GM12872 (cell line): Measurements from ENCODE around the gene GPR153.

ENCODE experiments used
- TF ChIP-seq, protein P1 (sequence below): IDR thresholded peaks from 3 replicates; pipeline ENCODE4 v1.5.1; 2011; ENCODE audit warnings: low read depth, mild to moderate bottlenecking, low read length, moderate library complexity; ENCODE audit not compliant: insufficient read depth

Gene GPR153

DNA sequence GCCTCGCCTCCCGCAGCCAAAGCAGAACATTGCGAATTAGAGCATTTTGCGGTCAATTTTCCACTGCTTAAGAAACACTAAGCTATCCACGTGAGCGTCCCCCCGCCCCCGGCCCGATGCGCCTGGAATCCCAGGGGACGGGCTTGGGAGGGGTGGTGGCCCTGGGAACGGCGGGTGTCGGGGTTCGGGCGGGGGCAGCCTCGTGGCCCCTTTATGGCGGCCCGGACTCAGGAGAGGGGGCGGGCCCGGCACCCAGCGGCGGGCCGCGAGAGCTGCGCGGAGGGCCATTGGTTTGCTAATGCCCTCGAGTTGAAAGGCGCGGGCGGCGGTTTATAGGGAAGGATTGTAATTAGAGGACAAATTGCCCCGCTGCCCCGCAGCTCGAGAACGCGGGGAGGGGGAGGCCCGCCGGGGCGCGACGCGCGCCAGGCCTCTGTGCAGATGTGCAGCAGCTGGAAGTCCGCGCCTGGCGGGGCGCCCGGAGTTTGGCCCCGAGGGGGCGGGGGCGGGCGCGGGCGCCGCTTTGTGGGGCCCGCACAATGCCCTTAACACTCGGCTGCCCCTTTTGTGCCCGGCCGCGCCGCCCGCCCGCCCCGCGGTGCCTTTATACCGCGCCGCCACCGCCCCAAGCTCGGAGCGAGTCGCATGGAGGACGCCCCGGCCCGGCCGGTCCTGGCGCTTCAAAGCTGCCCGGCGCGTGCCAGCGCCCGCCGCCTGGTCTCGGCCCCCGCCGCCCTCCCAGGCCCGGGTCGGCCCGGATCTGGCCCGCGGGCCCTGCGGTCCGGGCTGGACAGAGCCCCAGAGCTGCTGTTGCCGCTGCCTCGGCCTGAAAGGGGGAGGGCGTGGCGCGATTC is 18.8 kb downstream of the GPR153 start:
- TF ChIP-seq, protein P1, sequence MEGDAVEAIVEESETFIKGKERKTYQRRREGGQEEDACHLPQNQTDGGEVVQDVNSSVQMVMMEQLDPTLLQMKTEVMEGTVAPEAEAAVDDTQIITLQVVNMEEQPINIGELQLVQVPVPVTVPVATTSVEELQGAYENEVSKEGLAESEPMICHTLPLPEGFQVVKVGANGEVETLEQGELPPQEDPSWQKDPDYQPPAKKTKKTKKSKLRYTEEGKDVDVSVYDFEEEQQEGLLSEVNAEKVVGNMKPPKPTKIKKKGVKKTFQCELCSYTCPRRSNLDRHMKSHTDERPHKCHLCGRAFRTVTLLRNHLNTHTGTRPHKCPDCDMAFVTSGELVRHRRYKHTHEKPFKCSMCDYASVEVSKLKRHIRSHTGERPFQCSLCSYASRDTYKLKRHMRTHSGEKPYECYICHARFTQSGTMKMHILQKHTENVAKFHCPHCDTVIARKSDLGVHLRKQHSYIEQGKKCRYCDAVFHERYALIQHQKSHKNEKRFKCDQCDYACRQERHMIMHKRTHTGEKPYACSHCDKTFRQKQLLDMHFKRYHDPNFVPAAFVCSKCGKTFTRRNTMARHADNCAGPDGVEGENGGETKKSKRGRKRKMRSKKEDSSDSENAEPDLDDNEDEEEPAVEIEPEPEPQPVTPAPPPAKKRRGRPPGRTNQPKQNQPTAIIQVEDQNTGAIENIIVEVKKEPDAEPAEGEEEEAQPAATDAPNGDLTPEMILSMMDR: no peak

- TF ChIP-seq, protein P1: no peak
These were observed 19.6 kb downstream of the GPR153 start for GRCh38 chr1:6241107-6241886.

GRCh38 chr1:6239950-6240768 is 20.7 kb downstream of the GPR153 start:
- TF ChIP-seq, protein P1: no peak

DNA sequence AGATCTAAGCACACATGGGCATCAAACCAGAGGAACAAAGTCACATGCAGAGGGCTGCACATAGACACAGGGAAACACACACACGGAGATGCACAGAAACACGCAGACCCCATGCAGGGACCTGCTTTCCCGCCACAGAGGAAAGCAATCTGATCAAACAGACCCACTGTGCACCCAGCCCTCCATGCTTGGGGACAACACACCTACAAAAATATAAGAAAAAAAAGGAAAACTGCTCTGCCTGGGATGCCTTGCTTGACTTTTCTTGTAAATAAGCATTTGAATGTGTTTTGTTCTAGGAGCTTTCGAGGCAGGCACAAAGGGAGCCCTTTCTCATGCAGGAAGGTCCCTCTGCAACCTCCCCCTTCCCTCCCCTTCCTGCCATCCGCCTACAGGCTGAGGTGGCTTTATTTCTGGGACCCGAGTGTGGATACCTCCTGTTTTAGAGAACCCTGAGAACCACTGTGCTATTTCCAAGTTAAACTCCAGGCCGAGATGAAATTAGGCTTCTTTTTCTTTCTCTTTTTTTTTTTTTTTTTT is 21.6 kb downstream of the GPR153 start:
- TF ChIP-seq, protein P1: no peak

GRCh38 chr1:6237093-6237492 is 23.8 kb downstream of the GPR153 start:
- TF ChIP-seq, protein P1: no peak

DNA sequence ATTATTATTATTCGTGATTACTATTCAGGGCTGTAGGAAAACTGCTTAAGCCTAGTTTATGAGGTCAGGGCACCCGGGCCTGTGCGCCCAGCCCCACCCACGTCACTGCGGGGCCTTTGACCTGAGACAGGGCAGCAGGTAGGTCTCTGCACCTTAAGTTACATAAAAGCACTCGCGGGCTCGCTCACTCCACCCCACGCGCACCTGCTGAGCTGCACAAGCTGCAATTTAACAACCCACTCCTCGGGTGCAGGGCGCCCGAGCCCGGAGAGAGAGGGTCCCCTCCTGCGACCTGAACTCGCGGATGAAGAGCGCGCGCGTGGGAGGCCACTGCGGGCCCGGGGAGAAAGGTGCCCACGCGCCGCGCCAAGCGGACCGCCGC is 25.6 kb downstream of the GPR153 start:
- TF ChIP-seq, protein P1: no peak
